ENCODE results near the gene ANK2.

The ANK2 gene

DNA sequence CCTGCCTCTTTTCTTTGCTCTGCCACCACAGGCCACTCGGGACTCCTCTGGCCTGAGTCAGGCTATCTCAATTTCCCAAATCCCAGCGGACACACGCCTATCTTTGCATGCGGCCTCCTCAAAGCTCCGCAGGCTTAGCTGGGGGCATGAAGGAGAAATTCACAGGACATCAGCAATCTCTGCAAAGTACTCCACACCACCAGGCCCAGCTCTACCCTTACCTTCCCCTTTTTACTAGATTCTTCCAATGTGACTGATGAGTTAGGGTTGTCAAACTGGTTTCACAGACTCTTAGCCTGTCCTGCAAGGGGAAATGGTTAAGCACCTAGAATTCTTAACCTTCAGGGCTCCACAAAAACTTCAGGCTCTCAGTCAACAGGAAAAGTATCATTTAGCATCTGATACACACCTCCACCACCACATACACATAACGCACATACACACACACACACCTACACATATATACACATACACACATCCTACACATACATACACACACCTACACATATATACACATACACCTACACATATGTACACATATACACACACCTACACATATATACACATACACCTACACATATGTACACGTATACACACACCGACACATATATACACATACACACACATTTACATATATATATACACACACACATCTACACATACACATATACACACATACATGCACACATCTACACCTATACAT is 349.1 kb downstream of the ANK2 start:
- no peak overlapping the region for H3K4me3 ChIP-seq
- no peak for DNase-seq (ENCODE audit: low spot score)
- H3K27ac ChIP-seq = no peak overlapping the region
- TF ChIP-seq, protein P1, sequence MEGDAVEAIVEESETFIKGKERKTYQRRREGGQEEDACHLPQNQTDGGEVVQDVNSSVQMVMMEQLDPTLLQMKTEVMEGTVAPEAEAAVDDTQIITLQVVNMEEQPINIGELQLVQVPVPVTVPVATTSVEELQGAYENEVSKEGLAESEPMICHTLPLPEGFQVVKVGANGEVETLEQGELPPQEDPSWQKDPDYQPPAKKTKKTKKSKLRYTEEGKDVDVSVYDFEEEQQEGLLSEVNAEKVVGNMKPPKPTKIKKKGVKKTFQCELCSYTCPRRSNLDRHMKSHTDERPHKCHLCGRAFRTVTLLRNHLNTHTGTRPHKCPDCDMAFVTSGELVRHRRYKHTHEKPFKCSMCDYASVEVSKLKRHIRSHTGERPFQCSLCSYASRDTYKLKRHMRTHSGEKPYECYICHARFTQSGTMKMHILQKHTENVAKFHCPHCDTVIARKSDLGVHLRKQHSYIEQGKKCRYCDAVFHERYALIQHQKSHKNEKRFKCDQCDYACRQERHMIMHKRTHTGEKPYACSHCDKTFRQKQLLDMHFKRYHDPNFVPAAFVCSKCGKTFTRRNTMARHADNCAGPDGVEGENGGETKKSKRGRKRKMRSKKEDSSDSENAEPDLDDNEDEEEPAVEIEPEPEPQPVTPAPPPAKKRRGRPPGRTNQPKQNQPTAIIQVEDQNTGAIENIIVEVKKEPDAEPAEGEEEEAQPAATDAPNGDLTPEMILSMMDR (IDR thresholded peaks at IDR 0.05) = no peak

DNA sequence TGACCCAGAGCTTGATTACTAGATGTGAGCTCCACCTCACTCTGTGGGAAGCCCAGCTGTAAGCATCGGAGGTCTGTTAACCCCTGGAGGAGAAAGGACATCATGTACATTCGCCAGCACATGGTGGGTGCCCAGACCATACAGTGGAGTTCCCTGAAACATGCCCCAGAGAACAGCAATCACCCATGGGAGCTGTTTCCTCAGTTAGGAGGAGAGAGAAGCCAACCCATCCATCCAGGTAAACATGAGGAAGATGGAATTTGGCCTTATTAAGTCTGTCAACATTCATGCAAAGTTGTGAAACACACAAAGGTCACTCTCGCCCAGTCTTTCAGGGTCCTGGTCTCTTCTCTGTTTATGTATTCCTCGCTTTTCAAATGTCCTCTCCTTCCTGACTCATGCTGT is 354.7 kb downstream of the ANK2 start:
- Histone ChIP-seq H3K27ac (no peak overlapping the region), H3K4me3 (no peak overlapping the region)
- no peak for DNase-seq (ENCODE audit: low spot score)
- TF ChIP-seq, protein P1 (IDR thresholded peaks at IDR 0.05) = no peak

DNA sequence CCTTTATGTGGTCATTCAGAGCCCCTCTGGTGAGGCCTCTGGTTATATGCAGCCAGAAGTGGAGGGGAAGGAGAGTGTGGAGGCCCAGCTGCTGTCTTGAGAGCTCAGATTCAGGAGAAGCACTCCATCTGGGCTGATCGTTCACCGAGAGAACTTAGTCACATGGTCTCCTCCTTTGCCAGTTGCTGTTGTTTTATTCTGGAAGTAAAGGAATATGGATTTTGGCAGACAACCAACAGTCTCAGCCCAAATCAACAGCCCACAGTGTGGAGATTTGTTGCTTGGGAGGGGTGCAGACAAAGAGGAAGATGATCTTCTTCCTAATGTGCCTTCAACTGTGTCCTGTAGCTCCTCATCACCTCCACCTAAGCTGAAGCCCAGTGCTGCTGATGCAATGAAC is 355.4 kb downstream of the ANK2 start:
- Histone ChIP-seq H3K4me3 (no peak overlapping the region), H3K27ac (no peak overlapping the region)
- TF ChIP-seq, protein P1 (IDR thresholded peaks at IDR 0.05) = no peak
- DNase-seq (ENCODE audit: low spot score) = no peak

DNA sequence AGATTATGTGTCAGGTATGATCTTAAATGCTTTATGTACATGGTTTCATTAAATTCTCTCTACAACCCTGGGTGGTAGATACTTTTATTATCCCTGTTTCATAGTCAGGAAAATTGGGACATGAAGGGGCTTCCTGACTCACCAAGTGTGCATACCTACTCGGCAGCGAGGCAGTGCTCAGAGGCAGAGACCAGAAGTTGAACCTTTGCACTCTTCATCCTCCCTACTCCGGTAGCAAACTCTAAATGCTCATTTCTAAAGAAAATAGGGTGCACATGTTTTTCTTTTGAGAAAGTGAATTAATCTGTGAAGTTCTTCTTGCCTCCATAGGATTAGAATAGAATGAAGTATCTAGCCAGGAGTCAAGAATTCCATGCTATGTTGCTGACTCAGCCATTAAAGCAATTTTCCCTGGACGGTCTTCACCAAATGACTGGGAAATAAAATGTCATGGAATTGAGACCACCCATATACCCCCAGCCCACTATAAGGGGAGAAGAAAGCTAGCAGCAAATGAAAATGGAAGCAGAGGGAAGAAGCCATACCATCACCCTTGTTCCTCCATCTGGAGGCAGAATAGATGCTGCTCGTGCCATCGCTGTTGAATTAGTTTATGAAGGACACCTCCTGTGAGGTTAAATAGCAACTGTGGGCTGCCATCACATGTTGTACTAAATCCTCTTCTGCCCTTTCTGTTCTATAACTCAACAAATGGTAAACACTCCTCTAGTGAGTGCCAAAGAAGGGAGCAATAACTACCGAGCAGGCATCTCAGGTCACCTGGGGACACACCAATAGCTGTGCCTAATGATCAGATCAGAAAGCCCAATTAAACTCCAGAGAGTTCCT is 356.6 kb downstream of the ANK2 start:
- Histone ChIP-seq H3K27ac (no peak overlapping the region), H3K4me3 (no peak overlapping the region)
- no peak for DNase-seq (ENCODE audit: low spot score)
- TF ChIP-seq, protein P1 (IDR thresholded peaks at IDR 0.05) = no peak

DNA sequence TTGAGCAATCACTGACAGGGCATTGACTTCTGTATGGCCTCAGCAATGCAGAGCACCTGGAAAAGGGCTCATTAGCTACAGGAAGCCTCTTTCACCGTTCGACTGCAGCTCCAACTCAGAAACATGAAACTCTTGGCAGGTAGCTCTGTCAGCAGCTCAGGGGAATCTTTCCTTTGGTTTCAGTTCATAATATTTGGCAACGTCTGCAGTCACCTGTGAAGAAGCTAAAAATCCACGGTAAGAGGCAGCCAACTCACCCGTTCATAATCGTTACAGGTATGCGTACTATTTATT is 357.2 kb downstream of the ANK2 start:
- DNase-seq (ENCODE audit: low spot score) = no peak
- Histone ChIP-seq H3K4me3 (no peak overlapping the region), H3K27ac (no peak overlapping the region)
- TF ChIP-seq, protein P1 (IDR thresholded peaks at IDR 0.05) = no peak

DNA sequence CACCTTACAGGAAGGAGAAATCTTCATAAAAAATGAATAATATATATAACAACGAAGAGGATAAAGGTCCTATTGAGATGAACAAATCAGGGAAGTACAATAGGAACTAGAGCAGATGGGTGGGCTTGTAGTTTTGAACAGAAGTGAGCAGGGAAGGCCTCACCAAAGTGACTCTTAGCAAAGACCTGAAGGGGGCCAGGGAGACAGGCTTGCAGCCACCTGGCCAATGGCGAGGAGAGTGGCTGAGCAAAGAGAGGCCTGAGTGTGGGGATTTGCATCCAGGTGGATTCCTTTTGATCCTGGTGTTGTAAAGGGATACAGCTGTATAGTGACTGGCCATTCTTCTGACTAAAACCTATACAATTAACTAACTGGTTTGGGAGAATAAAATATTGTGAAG is 358.0 kb downstream of the ANK2 start:
- TF ChIP-seq, protein P1 (IDR thresholded peaks at IDR 0.05) = no peak
- DNase-seq (ENCODE audit: low spot score) = no peak
- Histone ChIP-seq H3K4me3 (no peak overlapping the region), H3K27ac (no peak overlapping the region)

DNA sequence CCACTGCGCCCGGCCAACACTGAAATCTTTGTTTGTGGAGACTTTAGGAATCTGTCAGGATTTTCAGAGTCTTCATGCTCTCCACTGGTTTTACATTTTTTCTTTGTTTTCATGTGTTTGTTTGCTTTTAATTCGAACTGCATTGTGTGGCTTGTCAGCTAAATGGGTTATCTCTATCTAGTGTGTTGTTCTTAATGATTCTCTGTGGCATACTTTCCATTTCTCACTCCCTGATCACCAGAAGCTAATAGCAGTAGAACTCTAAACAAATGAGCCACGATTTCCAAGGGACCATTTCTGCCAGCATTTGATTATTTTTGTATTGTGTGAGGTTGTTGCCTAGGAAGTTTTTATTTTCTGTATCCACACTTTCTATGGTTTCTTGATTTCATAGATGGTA is 359.7 kb downstream of the ANK2 start:
- H3K4me3 ChIP-seq = no peak overlapping the region
- DNase-seq (ENCODE audit: low spot score) = no peak
- no peak overlapping the region for H3K27ac ChIP-seq
- TF ChIP-seq, protein P1 (IDR thresholded peaks at IDR 0.05) = no peak

Measured in coronary artery (tissue), 2 donors.